Measurements from ENCODE around the gene FBXO24. TPM values are rescaled to one million over a fixed set of nuclear protein-coding genes. Genes with fewer than 3 reads are reported as not detected.

Gene FBXO24
- total RNA-seq, 1 experiment from 2014 or later = 0.66 TPM

- Mint-ChIP-seq H3K36me3 (ENCODE audit: insufficient read depth, unreplicated experiment) (peaks cover 45% of the 10 kb centered on the region), H3K9me3 (ENCODE audit: low read depth, unreplicated experiment) (no peaks in the 10 kb centered on the region), H3K4me3 (ENCODE audit: low read depth, unreplicated experiment) (no peak overlapping the region), H3K27ac (ENCODE audit: unreplicated experiment) (peak overlapping the region; percentile 42), H3K27me3 (ENCODE audit: unreplicated experiment) (no peaks in the 10 kb centered on the region), H3K4me1 (ENCODE audit: low read depth, unreplicated experiment) (peaks cover 11% of the 10 kb centered on the region)
- no peak for DNase-seq
- TF ChIP-seq CTCF (IDR thresholded peaks at IDR 0.05; ENCODE audit: unreplicated experiment) = no peak
- BruUV-seq (replicated peaks) = no TSS peak
- intact Hi-C loops (cut with micrococcal nuclease; ENCODE audit: unreplicated experiment) = no loop called here
- CTCF ChIA-PET = interaction anchor here (0.6 kb wide), 1 partner anchor 556 kb away, joined by 4 read pairs; no protein-coding TSS in a partner anchor
These were observed 13.7 kb upstream of the FBXO24 start for GRCh38 chr7:100572281-100572948.

- peaks cover 11% of the 10 kb centered on the region for H3K4me1 Mint-ChIP-seq (ENCODE audit: low read depth, unreplicated experiment)
- H3K27me3 Mint-ChIP-seq (ENCODE audit: unreplicated experiment) = no peaks in the 10 kb centered on the region
- CTCF ChIA-PET = interaction anchor here (0.6 kb wide), 1 partner anchor 556 kb away, joined by 4 read pairs; no protein-coding TSS in a partner anchor
- no TSS peak for BruUV-seq (replicated peaks)
- intact Hi-C loops (cut with micrococcal nuclease; ENCODE audit: unreplicated experiment) = no loop called here
- TF ChIP-seq CTCF (IDR thresholded peaks at IDR 0.05; ENCODE audit: unreplicated experiment) = no peak
- H3K4me3 Mint-ChIP-seq (ENCODE audit: low read depth, unreplicated experiment) = no peak overlapping the region
- H3K9me3 Mint-ChIP-seq (ENCODE audit: low read depth, unreplicated experiment) = no peaks in the 10 kb centered on the region
- H3K27ac Mint-ChIP-seq (ENCODE audit: unreplicated experiment) = no peak overlapping the region
- peaks cover 40% of the 10 kb centered on the region for H3K36me3 Mint-ChIP-seq (ENCODE audit: insufficient read depth, unreplicated experiment)
- no peak for DNase-seq
These were observed 13.0 kb upstream of the FBXO24 start for GRCh38 chr7:100572949-100573675.

- no TSS peak for BruUV-seq (replicated peaks)
- no peak for TF ChIP-seq CTCF (IDR thresholded peaks at IDR 0.05; ENCODE audit: unreplicated experiment)
- H3K36me3 Mint-ChIP-seq (ENCODE audit: insufficient read depth, unreplicated experiment) = peaks cover 35% of the 10 kb centered on the region
- DNase-seq = no peak
- no peak within 1 kb of the TSS for H3K4me3 Mint-ChIP-seq (ENCODE audit: low read depth, unreplicated experiment)
- H3K27ac Mint-ChIP-seq (ENCODE audit: unreplicated experiment) = no peak within 1 kb of the TSS
- no peaks in the 10 kb centered on the region for H3K9me3 Mint-ChIP-seq (ENCODE audit: low read depth, unreplicated experiment)
- H3K4me1 Mint-ChIP-seq (ENCODE audit: low read depth, unreplicated experiment) = peaks cover 5% of the 10 kb centered on the region
- CTCF ChIA-PET = no interaction called here
- H3K27me3 Mint-ChIP-seq (ENCODE audit: unreplicated experiment) = no peaks in the 10 kb centered on the region
- intact Hi-C loops (cut with micrococcal nuclease; ENCODE audit: unreplicated experiment) = no loop called here
These were observed 12.3 kb upstream of the FBXO24 start, which contains the start of gene SAP25 for GRCh38 chr7:100573691-100574361. TSS of gene SAP25 (minus strand) at chr7:100573900. CDS start at chr7:100573742, 158 bp downstream.

- TF ChIP-seq CTCF (IDR thresholded peaks at IDR 0.05; ENCODE audit: unreplicated experiment) = no peak
- no peak overlapping the region for H3K4me3 Mint-ChIP-seq (ENCODE audit: low read depth, unreplicated experiment)
- no peaks in the 10 kb centered on the region for H3K4me1 Mint-ChIP-seq (ENCODE audit: low read depth, unreplicated experiment)
- no peak for DNase-seq
- CTCF ChIA-PET = no interaction called here
- H3K27ac Mint-ChIP-seq (ENCODE audit: unreplicated experiment) = no peak overlapping the region
- H3K9me3 Mint-ChIP-seq (ENCODE audit: low read depth, unreplicated experiment) = no peaks in the 10 kb centered on the region
- H3K36me3 Mint-ChIP-seq (ENCODE audit: insufficient read depth, unreplicated experiment) = peaks cover 27% of the 10 kb centered on the region
- intact Hi-C loops (cut with micrococcal nuclease; ENCODE audit: unreplicated experiment) = no loop called here
- H3K27me3 Mint-ChIP-seq (ENCODE audit: unreplicated experiment) = no peaks in the 10 kb centered on the region
- BruUV-seq (replicated peaks) = no TSS peak
These were observed 11.5 kb upstream of the FBXO24 start for GRCh38 chr7:100574362-100575205.

All from Calu3 (cell line).